Measurements from ENCODE around the gene ROPN1.

The ROPN1 gene

GRCh38 chr3:123948449-123948848 is 43.5 kb downstream of the ROPN1 start:
- no peak for DNase-seq

- DNase-seq, result no peak
Observed at GRCh38 chr3:123947482-123947881, 44.4 kb downstream of the ROPN1 start.

GRCh38 chr3:123941542-123941941 is 50.4 kb downstream of the ROPN1 start:
- no peak for DNase-seq

GRCh38 chr3:123941121-123941520 is 50.8 kb downstream of the ROPN1 start:
- DNase-seq, result no peak

GRCh38 chr3:123939706-123940105 is 52.2 kb downstream of the ROPN1 start:
- DNase-seq, result no peak

- no peak for DNase-seq
Observed at GRCh38 chr3:123936400-123936799, 55.5 kb downstream of the ROPN1 start.

- no peak for DNase-seq
Observed at GRCh38 chr3:123935830-123936229, 56.1 kb downstream of the ROPN1 start.

GRCh38 chr3:123934250-123934649 is 57.7 kb downstream of the ROPN1 start:
- no peak for DNase-seq

GRCh38 chr3:123930445-123930844 is 61.5 kb downstream of the ROPN1 start:
- no peak for DNase-seq

GRCh38 chr3:123929325-123929724 is 62.6 kb downstream of the ROPN1 start:
- no peak for DNase-seq

GRCh38 chr3:123926396-123926795 is 65.5 kb downstream of the ROPN1 start:
- no peak for DNase-seq

- no peak for DNase-seq
Observed at GRCh38 chr3:123920868-123921267, 71.1 kb downstream of the ROPN1 start.

- DNase-seq, result no peak
Observed at GRCh38 chr3:123920383-123920782, 71.5 kb downstream of the ROPN1 start.

GRCh38 chr3:123919353-123919752 is 72.6 kb downstream of the ROPN1 start:
- DNase-seq, result no peak

Measured in right kidney (tissue), 1 donor.